ENCODE measurements around the gene SEMA6D.
"Not testable (repeated sequence)": the region's sequence is repeated elsewhere in the genome, so short reads cannot be mapped to it uniquely, and the experiment has no call there.

SEMA6D gene

DNA sequence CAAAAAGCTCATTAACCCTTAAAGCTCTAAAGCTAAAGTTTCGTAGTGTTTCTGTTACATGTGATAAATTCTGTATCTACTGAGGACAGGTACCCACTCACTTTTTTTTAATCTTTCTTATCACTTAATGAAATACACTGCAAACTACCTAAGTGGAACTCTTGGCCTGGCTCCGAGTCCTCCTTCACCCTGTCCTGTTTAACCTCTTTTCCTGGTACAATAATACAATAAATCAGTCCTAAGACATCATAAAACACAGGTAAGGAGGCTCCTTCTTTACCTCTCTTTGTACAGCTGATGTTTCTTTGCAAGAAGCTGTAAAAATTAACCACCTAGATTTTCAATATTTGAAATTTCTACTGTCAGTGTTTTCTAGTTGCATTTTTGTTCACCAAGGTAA, 15.8 kb downstream of the SEMA6D start:
- peaks cover under 1% of the 10 kb centered on the region for H3K4me1 ChIP-seq
- H3K36me3 ChIP-seq, result no peaks in the 10 kb centered on the region
- H3K27me3 ChIP-seq, result no peaks in the 10 kb centered on the region
- DNase-seq, result no peak
- TF ChIP-seq, protein P1, sequence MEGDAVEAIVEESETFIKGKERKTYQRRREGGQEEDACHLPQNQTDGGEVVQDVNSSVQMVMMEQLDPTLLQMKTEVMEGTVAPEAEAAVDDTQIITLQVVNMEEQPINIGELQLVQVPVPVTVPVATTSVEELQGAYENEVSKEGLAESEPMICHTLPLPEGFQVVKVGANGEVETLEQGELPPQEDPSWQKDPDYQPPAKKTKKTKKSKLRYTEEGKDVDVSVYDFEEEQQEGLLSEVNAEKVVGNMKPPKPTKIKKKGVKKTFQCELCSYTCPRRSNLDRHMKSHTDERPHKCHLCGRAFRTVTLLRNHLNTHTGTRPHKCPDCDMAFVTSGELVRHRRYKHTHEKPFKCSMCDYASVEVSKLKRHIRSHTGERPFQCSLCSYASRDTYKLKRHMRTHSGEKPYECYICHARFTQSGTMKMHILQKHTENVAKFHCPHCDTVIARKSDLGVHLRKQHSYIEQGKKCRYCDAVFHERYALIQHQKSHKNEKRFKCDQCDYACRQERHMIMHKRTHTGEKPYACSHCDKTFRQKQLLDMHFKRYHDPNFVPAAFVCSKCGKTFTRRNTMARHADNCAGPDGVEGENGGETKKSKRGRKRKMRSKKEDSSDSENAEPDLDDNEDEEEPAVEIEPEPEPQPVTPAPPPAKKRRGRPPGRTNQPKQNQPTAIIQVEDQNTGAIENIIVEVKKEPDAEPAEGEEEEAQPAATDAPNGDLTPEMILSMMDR (IDR thresholded peaks at IDR 0.05; ENCODE audit: low read depth, low read length), result no peak
- H3K4me3 ChIP-seq (ENCODE audit: low read depth, low read length), result no peak overlapping the region
- H3K9me3 ChIP-seq, result no peaks in the 10 kb centered on the region

DNA sequence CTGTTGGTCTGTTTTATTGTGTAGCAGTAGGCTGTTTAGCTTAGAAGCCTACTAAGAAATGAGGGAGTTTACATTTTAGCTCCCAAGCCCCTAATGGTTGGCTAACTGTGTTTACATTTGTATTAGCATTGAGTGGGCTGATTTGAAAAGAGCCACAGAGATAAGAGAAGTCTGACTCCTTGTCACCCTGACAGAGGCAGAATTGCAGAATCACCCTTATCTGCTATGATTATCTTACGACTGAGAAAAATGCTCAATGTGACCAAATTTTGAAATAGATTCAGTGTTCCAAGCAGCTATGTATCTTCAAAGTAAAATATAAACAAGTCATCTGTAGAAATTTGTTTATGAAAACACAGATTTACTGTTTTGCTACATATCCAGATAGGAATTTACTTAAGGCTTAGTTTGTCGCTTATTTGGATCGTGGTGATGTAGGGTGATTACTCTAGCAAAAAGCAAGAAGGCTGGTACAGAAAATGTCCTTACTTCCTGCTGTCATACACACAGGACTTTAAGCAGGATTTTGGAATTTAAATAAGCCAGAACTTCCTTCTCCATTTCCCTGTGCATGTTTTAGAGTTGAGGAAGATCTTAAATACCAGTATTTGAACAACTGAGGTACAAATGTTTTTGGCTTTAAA, 19.0 kb downstream of the SEMA6D start:
- H3K36me3 ChIP-seq, result no peaks in the 10 kb centered on the region
- H3K9me3 ChIP-seq, result no peaks in the 10 kb centered on the region
- no peaks in the 10 kb centered on the region for H3K27me3 ChIP-seq
- TF ChIP-seq, protein P1 (IDR thresholded peaks at IDR 0.05; ENCODE audit: low read depth, low read length), result no peak
- H3K4me1 ChIP-seq, result no peaks in the 10 kb centered on the region; the same call in 1 of the 2 replicates
- DNase-seq, result no peak
- no peak overlapping the region for H3K4me3 ChIP-seq (ENCODE audit: low read depth, low read length)

DNA sequence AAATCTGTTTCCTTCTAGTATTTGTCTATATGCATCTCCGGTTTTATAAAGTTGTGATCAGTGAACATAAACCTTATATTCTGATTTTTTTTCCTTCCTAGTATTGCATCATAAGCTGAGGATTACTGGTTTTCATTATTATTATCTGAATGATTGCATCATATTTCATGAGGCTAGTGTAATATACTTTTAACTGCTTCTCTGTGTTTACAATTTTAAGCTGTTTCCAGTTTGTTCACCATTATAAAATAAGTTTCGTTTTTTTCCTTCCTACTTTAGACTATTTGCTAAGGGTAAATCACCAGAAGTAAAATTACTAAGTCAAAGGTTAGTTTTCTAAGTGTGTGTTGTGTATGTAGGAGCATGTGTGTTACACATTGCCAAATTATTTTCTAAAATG, 20.2 kb downstream of the SEMA6D start:
- H3K27me3 ChIP-seq, result no peaks in the 10 kb centered on the region
- DNase-seq, result no peak
- no peaks in the 10 kb centered on the region; the same call in 1 of the 2 replicates for H3K4me1 ChIP-seq
- H3K36me3 ChIP-seq, result no peaks in the 10 kb centered on the region
- H3K4me3 ChIP-seq (ENCODE audit: low read depth, low read length), result no peak overlapping the region
- TF ChIP-seq, protein P1 (IDR thresholded peaks at IDR 0.05; ENCODE audit: low read depth, low read length), result no peak
- no peaks in the 10 kb centered on the region for H3K9me3 ChIP-seq

DNA sequence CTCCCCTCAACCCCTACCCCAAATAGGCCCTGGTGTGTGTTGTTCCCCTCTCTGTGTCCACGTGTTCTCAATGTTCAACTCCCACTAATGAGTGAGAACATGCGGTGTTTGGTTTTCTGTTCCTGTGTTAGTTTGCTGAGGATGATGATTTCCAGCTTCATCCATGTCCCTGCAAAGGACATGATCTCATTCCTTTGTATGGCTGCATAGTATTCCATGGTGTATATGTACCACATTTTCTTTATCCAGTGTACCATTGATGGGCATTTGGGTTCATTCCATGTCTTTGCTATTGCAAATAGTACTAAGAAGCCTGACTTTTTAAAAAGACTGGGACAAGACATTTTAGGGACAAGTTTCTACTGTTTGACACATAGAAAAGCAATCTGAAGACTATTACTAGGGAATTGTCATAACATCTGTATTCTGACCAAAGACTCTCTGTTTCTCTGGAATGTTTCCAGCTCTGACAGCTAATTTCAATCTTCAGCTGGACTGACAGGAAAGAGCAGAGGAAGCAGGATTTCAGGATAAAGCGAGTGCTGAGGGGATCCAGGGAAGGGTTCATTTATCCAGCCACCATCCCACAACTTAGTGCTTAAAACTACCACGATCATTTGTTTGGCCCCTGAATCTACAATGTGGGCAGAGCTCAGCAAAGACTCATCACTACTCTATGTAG, 21.0 kb downstream of the SEMA6D start:
- H3K36me3 ChIP-seq; H3K9me3 ChIP-seq; DNase-seq; H3K4me3 ChIP-seq (ENCODE audit: low read depth, low read length); H3K27me3 ChIP-seq; H3K4me1 ChIP-seq: not testable (repeated sequence)

DNA sequence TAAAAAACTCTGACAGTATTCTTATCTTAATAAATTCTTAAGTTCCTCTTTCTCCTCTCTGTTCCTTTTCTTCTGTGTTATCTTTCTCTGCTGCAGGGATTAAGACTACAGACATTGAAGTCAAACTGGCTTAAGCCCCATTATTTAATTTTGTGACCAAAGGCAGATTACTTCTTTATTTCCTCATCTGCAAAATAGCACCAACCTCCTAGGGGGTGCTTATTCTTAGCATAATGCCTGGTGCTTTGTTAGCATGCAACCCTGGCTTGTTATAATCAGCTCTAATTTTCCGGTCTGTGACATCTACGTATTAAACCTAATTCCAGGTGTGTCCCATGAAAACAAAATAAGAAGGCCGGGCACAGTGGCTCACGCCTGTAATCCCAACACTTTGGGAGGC, 23.8 kb downstream of the SEMA6D start:
- Histone ChIP-seq H3K36me3 (no peaks in the 10 kb centered on the region), H3K27me3 (no peaks in the 10 kb centered on the region), H3K4me3 (ENCODE audit: low read depth, low read length) (no peak overlapping the region), H3K4me1 (no peaks in the 10 kb centered on the region; the same call in 1 of the 2 replicates), H3K9me3 (no peaks in the 10 kb centered on the region)
- no peak for DNase-seq
- TF ChIP-seq, protein P1 (IDR thresholded peaks at IDR 0.05; ENCODE audit: low read depth, low read length), result no peak

DNA sequence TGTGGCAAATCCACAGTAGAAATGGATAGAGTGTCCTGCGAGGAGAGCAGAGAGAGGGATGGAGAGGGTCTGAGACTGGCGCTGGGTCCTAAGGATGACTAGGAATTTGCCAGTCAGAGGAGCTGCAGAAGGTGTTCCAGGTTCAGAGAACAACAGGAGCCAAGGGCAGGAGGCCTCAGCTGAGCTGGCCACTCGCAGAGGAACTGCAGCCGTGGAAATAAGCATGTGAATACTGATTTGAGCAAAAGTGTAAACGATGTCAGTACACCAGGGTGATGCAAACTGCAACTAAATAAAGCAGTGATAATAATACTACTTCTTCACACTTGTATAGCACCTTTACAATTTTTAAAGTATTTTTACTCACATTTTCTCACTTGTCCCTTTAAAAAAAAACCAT, 24.6 kb downstream of the SEMA6D start:
- TF ChIP-seq, protein P1 (IDR thresholded peaks at IDR 0.05; ENCODE audit: low read depth, low read length), result no peak
- no peak overlapping the region for H3K4me3 ChIP-seq (ENCODE audit: low read depth, low read length)
- H3K4me1 ChIP-seq, result no peaks in the 10 kb centered on the region; the same call in 1 of the 2 replicates
- no peaks in the 10 kb centered on the region for H3K9me3 ChIP-seq
- no peak for DNase-seq
- H3K36me3 ChIP-seq, result no peaks in the 10 kb centered on the region
- H3K27me3 ChIP-seq, result no peaks in the 10 kb centered on the region
